NCI-H345 (cell line): ENCODE data around the gene APOL1.

Experiments used
- DNase-seq: peaks from one replicate; lab custom pipeline; 2025; lab: John Stamatoyannopoulos, UW

The APOL1 gene

GRCh38 chr22:36292823-36293530 lies 40.0 kb downstream of the APOL1 start:
- no peak for DNase-seq

GRCh38 chr22:36293606-36294292 lies 40.8 kb downstream of the APOL1 start:
- no peak for DNase-seq

DNA sequence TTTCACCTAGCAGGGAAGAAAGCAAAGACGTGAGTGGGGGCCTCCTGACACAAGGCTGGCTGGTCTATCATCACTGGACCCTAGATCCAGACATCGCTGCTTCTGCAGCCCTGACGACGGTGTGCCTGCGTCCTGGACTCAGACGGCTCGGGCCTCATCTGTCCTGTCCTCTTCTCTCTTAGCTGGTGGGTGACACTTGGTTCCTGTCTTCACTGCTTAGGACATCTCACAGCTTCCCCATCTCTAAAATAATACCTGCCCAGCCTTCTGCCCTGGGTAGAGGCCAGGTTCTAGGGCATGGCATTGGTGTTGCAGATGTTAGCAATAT lies 41.3 kb downstream of the APOL1 start:
- no peak for DNase-seq

- no peak for DNase-seq
Measured at GRCh38 chr22:36294801-36295200, 41.9 kb downstream of the APOL1 start.

DNA sequence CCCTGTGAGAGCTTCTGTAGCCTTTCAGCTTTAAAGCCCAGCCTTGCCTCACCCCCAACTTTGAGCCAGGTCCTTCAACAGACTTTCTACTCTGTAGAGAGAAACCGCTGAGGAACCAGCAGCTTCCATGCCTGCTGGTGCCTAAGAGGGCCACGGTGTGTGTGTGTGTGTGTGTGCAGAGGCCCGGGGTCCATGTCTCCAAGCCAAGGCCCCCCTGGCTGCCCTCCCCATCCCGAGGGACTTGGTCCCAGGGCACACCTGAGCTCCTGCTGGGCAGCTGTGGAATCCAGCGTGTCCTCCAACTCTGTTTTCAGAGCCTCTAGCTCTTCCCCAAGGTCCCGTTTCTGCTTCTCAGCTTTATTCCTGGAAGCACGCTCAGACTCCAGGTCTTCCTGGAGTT lies 42.3 kb downstream of the APOL1 start:
- DNase-seq = no peak

DNA sequence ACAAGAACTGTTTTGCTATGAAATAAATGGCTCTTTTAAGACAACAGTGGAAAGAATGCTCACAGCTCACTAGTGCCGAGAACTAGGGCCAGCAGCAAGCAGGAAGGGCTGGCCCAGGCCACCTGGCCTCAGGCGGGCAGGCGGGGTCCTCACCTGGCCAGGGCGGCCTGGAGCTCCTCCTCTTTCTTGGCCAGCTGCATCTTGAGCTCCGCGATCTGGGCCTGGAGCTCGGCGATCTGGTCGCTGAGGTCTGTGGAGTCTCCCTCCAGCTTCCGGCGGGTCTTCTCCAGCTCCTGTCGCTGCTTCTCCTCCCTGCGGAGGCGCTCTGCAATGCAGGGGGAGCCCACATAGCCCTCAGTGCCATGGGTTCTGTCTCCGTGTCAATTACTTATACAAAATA lies 43.8 kb downstream of the APOL1 start:
- DNase-seq = no peak

DNA sequence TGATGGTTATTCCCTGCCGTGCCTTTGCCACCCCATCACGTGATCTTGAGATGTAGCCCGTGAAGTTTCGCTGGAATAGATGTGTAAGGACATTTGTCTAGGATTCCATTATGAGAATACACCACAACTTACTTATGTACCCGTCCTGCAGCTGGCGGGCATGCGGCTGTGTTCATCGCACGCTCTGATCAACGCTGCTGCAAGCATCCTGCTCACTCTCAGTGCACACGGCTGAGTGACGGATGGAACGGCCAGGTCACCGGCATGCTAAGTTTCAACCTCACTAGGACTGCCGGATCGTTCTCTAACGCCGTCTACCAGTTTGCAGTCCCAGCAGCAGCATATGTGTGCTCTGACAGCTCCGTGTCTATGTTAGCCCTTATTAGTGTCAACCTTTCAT lies 44.6 kb downstream of the APOL1 start:
- DNase-seq = no peak

DNA sequence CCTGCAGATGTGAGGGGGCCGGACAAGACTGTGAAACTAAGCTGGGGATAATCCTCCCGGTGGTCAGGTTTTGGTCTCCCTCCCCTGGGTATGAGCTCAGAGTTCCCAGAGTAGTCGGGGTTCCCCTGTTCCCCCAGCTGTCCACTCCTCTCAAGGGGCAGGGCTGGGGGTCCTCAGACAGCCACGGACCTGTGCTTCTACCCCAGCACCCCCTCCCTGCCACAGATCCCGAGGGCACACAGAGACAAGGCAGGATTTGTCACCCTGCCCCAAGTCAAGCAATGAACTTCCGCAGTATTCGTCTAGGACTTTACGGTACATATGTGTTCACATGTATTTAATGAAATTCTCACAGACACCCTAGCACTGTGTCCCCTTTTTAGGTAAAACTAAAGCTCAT lies 45.2 kb downstream of the APOL1 start:
- DNase-seq = no peak

GRCh38 chr22:36298601-36299000 lies 45.7 kb downstream of the APOL1 start:
- DNase-seq = no peak

DNA sequence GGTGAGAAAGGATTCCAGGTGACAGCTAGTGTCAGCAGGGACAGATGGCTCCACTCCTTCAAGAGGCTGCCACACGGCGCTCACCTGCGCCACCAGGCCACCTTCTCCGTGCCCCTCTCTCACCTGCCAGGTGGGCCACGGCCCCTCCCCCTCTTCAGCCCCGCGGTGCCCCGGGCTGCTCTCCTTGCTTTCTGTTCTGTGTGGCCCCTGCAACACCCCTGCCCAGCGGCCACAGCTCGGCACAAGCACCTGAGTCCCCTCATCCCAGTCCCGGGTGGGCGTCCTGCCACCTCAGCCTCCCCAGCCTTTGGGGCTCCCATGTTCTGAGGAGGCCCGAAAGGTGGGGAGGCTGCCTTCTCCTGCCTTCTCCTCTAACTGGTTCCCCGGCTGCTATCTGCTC lies 46.4 kb downstream of the APOL1 start:
- no peak for DNase-seq

- DNase-seq = no peak
Measured at GRCh38 chr22:36299911-36300310, 47.0 kb downstream of the APOL1 start.

- no peak for DNase-seq
Measured at GRCh38 chr22:36300396-36301212, 47.7 kb downstream of the APOL1 start.

- DNase-seq = peak; percentile 27
Measured at GRCh38 chr22:36301384-36301828, 48.5 kb downstream of the APOL1 start.

GRCh38 chr22:36301851-36302250 lies 48.9 kb downstream of the APOL1 start:
- no peak for DNase-seq

DNA sequence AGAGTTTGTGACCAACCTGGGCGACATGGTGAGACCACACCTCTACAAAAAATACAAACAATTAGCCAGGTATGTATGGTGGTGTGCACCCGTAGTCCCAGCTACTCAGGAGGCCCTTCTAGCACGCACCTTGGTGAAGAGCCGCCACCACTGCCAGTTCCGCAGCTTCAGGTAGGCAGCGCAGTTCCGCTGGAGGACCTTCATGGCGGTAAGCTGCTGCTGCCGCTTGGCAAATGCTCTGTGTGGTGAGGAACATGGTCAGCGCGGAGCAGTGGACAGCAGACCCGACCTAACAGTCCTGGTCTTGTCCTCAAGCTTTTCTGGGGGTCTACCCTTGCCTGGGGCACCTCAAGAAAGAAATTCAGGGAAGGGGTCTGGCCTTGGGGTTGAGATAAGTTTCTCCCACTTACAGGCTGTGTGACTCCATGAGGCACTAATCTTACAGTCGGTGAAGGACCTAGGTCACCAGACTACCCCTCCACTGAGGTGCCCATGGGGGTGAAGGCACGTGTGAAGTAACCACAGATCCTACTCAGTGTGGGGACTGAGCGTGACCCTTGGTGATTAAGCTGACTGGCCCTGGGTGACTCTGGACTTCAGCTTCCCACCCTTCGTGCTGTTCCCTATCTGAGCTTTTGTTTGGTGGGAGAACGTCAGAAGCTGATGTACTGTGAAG lies 49.6 kb downstream of the APOL1 start:
- DNase-seq = no peak

- DNase-seq = no peak
Measured at GRCh38 chr22:36303115-36303467, 50.2 kb downstream of the APOL1 start.

- DNase-seq = no peak
Measured at GRCh38 chr22:36303874-36304273, 50.9 kb downstream of the APOL1 start.

GRCh38 chr22:36304429-36304828 lies 51.5 kb downstream of the APOL1 start:
- DNase-seq = no peak

- DNase-seq = no peak
Measured at GRCh38 chr22:36305813-36306212, 52.9 kb downstream of the APOL1 start.

- DNase-seq = no peak
Measured at GRCh38 chr22:36306227-36306626, 53.3 kb downstream of the APOL1 start.

DNA sequence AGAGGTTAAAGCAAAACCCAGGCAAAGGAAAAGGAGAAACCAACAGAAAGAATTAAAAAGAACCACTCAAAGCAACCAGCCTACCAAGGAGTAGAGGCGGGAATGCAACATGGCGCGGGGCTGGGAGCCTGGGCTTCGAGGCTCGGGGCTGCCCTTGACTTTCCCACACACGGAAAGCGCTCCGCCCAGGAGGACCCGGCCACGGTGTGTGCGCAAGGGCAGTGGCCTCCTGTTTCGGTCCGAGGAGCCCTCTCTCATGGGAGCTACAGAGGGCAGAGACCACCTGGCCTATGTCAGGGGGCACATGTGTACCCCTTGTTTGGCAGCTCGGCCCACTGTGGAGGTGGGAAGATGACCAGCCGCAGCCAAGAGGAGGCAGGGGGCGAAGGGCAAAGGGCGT lies 55.9 kb downstream of the APOL1 start:
- DNase-seq = no peak

DNA sequence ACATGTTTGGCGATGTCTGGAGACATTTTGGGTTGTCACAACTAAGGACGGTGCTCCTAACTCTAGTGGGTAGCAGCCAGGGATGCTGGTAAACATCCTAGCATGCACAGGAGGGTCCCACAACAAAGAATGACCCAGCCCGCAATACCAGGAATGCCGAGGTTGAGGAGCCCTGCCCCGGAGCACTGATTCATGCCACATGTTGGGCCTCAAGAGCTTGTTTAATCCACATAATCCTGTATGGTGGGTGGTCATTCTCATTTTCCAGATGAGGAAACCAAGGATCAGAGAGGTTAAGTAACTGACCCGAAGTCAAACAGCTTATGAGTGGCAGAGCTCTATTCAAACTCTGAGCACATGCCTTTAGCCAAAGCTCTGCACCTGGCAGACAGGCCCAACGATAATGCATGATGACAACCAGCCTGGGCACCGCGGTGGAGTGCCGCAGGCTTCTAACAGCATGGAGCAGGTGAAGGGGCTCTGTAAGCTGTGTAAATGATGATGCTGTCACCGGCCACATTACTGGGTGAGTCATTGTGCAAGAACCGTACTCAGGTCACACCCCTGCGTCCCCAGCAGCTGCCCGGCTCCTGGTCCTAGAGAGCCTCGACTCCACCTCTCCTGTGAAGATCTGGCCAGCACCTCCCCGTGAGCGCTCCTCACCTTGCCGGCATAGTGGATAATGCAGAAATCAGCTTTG lies 58.6 kb downstream of the APOL1 start:
- DNase-seq = no peak
